ENCODE data around the gene CLDN22.
A peak's percentile ranks its signal among the peaks of the same experiment; 100 is the strongest.

CLDN22 gene

GRCh38 chr4:183320211-183321059, at the start of gene CLDN22:
Gene CLDN22, minus strand, starts transcription at chr4:183320276. Its CDS starts 58 bp downstream, at chr4:183320218.
- no peak within 1 kb of the TSS for H3K4me3 ChIP-seq (ENCODE audit: low read length)
- DNase-seq (ENCODE audit: low read depth): no peak
- no peak for TF ChIP-seq CTCF (conservative IDR thresholded peaks at IDR 0.05; ENCODE audit: low read depth, low read length)

GRCh38 chr4:183369073-183369472, 49.0 kb upstream of the CLDN22 start:
- DNase-seq (ENCODE audit: low read depth): no peak
- TF ChIP-seq CTCF (conservative IDR thresholded peaks at IDR 0.05; ENCODE audit: low read depth, low read length): no peak
- no peak overlapping the region for H3K4me3 ChIP-seq (ENCODE audit: low read length)

- no peak overlapping the region for H3K4me3 ChIP-seq (ENCODE audit: low read length)
- no peak for DNase-seq (ENCODE audit: low read depth)
- no peak for TF ChIP-seq CTCF (conservative IDR thresholded peaks at IDR 0.05; ENCODE audit: low read depth, low read length)
Measured at GRCh38 chr4:183366206-183366835, 46.2 kb upstream of the CLDN22 start.

- no peak for DNase-seq (ENCODE audit: low read depth)
- TF ChIP-seq CTCF (conservative IDR thresholded peaks at IDR 0.05; ENCODE audit: low read depth, low read length): no peak
- no peak overlapping the region for H3K4me3 ChIP-seq (ENCODE audit: low read length)
Measured at GRCh38 chr4:183364025-183364424, 43.9 kb upstream of the CLDN22 start.

GRCh38 chr4:183362916-183363542, 43.0 kb upstream of the CLDN22 start:
- TF ChIP-seq CTCF (conservative IDR thresholded peaks at IDR 0.05; ENCODE audit: low read depth, low read length): peak; percentile 70
- no peak for DNase-seq (ENCODE audit: low read depth)
- H3K4me3 ChIP-seq (ENCODE audit: low read length): no peak overlapping the region

- no peak for TF ChIP-seq CTCF (conservative IDR thresholded peaks at IDR 0.05; ENCODE audit: low read depth, low read length)
- no peak for DNase-seq (ENCODE audit: low read depth)
- no peak overlapping the region for H3K4me3 ChIP-seq (ENCODE audit: low read length)
Measured at GRCh38 chr4:183362036-183362435, 42.0 kb upstream of the CLDN22 start.
